ENCODE results near the gene TCTA.

Gene TCTA

GRCh38 chr3:49410846-49411534, 1.2 kb upstream of the TCTA start:
- DNase-seq = no peak

- DNase-seq = peak in 1 of 2 donors; percentile 61
Observed at GRCh38 chr3:49411535-49411967, 672 bp upstream of the TCTA start.

GRCh38 chr3:49412632-49413337, 562 bp downstream of the TCTA start:
- DNase-seq = no peak

GRCh38 chr3:49413338-49413734, 1.1 kb downstream of the TCTA start:
- no peak for DNase-seq

GRCh38 chr3:49414753-49415152, 2.5 kb downstream of the TCTA start:
- DNase-seq = no peak

GRCh38 chr3:49415931-49416601, 3.8 kb downstream of the TCTA start:
- peak; percentile 83 to 85 for DNase-seq

- DNase-seq = no peak
Observed at GRCh38 chr3:49416867-49417266, 4.6 kb downstream of the TCTA start.

- DNase-seq = no peak
Observed at GRCh38 chr3:49417516-49418120, 5.4 kb downstream of the TCTA start.

- DNase-seq = no peak
Observed at GRCh38 chr3:49421890-49422378, 9.7 kb downstream of the TCTA start.

GRCh38 chr3:49422379-49423248, 10.4 kb downstream of the TCTA start, which contains the start of gene AMT:
Gene AMT, minus strand, starts transcription at chr3:49422473. Its CDS starts 23 bp downstream, at chr3:49422450.
- no peak for DNase-seq

GRCh38 chr3:49424816-49425215, 12.6 kb downstream of the TCTA start:
- no peak for DNase-seq

- no peak for DNase-seq
Observed at GRCh38 chr3:49427586-49427985, 15.4 kb downstream of the TCTA start.

- no peak for DNase-seq
Observed at GRCh38 chr3:49428752-49429080, 16.5 kb downstream of the TCTA start.

GRCh38 chr3:49434731-49435130, 22.5 kb downstream of the TCTA start:
- DNase-seq = no peak

- no peak for DNase-seq
Observed at GRCh38 chr3:49445391-49445790, 33.2 kb downstream of the TCTA start.

- DNase-seq = no peak
Observed at GRCh38 chr3:49453621-49454020, 41.4 kb downstream of the TCTA start.

- no peak for DNase-seq
Observed at GRCh38 chr3:49454458-49454857, 42.2 kb downstream of the TCTA start.

GRCh38 chr3:49454898-49455681, 42.9 kb downstream of the TCTA start:
- DNase-seq = no peak

- no peak for DNase-seq
Observed at GRCh38 chr3:49456466-49456865, 44.2 kb downstream of the TCTA start.

- DNase-seq = no peak
Observed at GRCh38 chr3:49460188-49460890, 48.1 kb downstream of the TCTA start.

- DNase-seq = no peak
Observed at GRCh38 chr3:49460956-49461355, 48.7 kb downstream of the TCTA start.

All from CD4-positive, alpha-beta T cell treated with Interleukin-4 for 1 hour (primary cell).